Activated CD8-positive, alpha-beta T cell treated with anti-CD3 and anti-CD28 coated beads for 36 hours (primary cell): Measurements from ENCODE around the gene CYS1. TPM values are rescaled to one million over a fixed set of nuclear protein-coding genes. Genes with fewer than 3 reads are reported as not detected.
"Not testable (repeated sequence)": the region's sequence is repeated elsewhere in the genome, so short reads cannot be mapped to it uniquely, and the experiment has no call there.

Source experiments
- ATAC-seq: fragments of 200-7000 bp; cut with Tn5 transposase; one replicate; pipeline ENCODE4 v1.10.0; 2021; ENCODE audit warnings: mild to moderate bottlenecking, moderate library complexity
- CTCF ChIA-PET: fragments of 350-600 bp; sonication (Branson Sonifier 250); formaldehyde crosslinking; loops from one replicate; lab custom pipeline; 2021; ENCODE audit warnings: antibody characterized with exemption; lab: Charles Lee
- POLR2A ChIA-PET: fragments of 350-600 bp; sonication (Branson Sonifier 250); formaldehyde crosslinking; loops from one replicate; lab custom pipeline; 2021; ENCODE audit warnings: antibody characterized with exemption; lab: Charles Lee
- DNase-seq: peaks from one replicate; pipeline ENCODE4 v3.0.0-alpha.2; 2020
- H3K27ac Mint-ChIP-seq: one replicate; pipeline ENCODE4 v1.8.0; 2021; ENCODE audit warnings: mild to moderate bottlenecking, mixed read lengths
- H3K27me3 Mint-ChIP-seq: one replicate; pipeline ENCODE4 v1.8.0; 2021; ENCODE audit warnings: mixed read lengths
- H3K36me3 Mint-ChIP-seq: one replicate; pipeline ENCODE4 v1.8.0; 2021; ENCODE audit warnings: low read depth, mixed read lengths
- H3K4me1 Mint-ChIP-seq: one replicate; pipeline ENCODE4 v1.8.0; 2021; ENCODE audit warnings: low read depth, mixed read lengths
- H3K4me3 Mint-ChIP-seq: one replicate; pipeline ENCODE4 v1.8.0; 2021; ENCODE audit warnings: mild to moderate bottlenecking, moderate library complexity, mixed read lengths
- H3K9me3 Mint-ChIP-seq: one replicate; pipeline ENCODE4 v1.8.0; 2021; ENCODE audit warnings: mixed read lengths
- CTCF ChIP-seq: fragments of 200-600 bp; IDR thresholded peaks from one replicate; pipeline ENCODE4 v1.8.0; 2022; ENCODE audit warnings: antibody characterized with exemption, mild to moderate bottlenecking
- intact Hi-C: fragments of 100-400 bp; cut with micrococcal nuclease; formaldehyde crosslinking; loops from one replicate; pipeline ENCODE4 v1.10.0; 2022
- total RNA-seq, 2 experiments: library from RNA; stranded (reverse); gene quantifications; one replicate each; pipeline ENCODE4 v1.2.3, GENCODE V29; 2021

CYS1 gene
- total RNA-seq, 2 experiments from 2014 or later: 0.11 to 0.32 TPM

GRCh38 chr2:10016802-10017258 lies 63.4 kb downstream of the CYS1 start:
- intact Hi-C loops: no loop called here

DNA sequence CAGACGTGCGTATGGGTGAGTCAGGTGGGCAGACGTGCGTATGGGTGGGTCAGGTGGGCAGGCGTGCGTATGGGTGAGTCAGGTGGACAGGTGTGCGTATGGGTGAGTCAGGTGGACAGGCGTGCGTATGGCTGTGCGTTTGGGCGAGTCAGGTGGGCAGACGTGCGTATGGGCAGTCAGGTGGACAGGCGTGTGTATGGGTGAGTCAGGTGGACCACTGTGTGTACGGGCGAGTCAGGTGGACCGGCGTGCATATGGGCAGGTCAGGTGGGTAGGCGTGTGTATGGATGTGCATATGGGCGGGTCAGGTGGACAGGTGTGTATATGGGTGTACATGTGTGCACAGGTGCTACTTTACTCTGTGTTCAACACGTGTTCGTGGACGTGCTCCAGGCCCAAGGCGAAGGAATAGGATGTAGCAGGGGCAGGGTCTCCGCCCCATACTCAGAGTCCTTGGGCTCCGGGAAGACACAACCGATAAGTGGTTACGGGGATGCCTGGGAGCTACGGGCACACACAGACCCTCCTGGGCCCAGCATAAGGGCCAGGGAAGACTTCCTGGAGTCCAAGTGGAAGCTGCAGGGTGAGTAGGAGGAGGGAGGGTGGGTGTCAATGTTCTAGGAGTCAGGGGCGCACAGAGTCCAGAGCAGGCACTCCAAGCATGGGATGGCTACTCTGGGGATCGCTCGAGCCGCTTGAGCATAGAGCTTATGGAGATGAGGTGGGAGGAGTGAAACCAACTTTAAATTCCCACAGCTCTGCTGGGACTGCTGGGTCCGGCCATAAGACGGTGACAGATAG lies 64.0 kb downstream of the CYS1 start:
- ATAC-seq (no peak), DNase-seq (no peak)
- intact Hi-C loops: no loop called here
- Mint-ChIP-seq H3K4me1 (no peaks in the 10 kb centered on the region), H3K9me3 (peaks cover 4% of the 10 kb centered on the region), H3K27me3 (no peaks in the 10 kb centered on the region), H3K36me3 (no peaks in the 10 kb centered on the region), H3K4me3 (no peak overlapping the region), H3K27ac (no peak overlapping the region)
- ChIA-PET POLR2A (no interaction called here), CTCF (interaction anchor here (0.7 to 1.1 kb wide), 2 partner anchors 32 to 34 kb away, joined by 3 to 4 read pairs; no protein-coding TSS in a partner anchor)
- no peak for TF ChIP-seq CTCF

More at GRCh38 chr2:10016802-10017258, 63.4 kb downstream of the CYS1 start:
- no peak for ATAC-seq
- ChIA-PET POLR2A (no interaction called here), CTCF (interaction anchor here (0.7 to 1.1 kb wide), 2 partner anchors 32 to 33 kb away, joined by 3 to 4 read pairs; no protein-coding TSS in a partner anchor)
- Mint-ChIP-seq H3K4me3 (no peak overlapping the region), H3K9me3 (peaks cover 4% of the 10 kb centered on the region), H3K36me3 (no peaks in the 10 kb centered on the region), H3K27ac (no peak overlapping the region), H3K27me3 (no peaks in the 10 kb centered on the region), H3K4me1 (no peaks in the 10 kb centered on the region)
- no peak for DNase-seq
- no peak for TF ChIP-seq CTCF

- DNase-seq, H3K4me3 Mint-ChIP-seq, H3K27ac Mint-ChIP-seq, H3K9me3 Mint-ChIP-seq, CTCF ChIA-PET, H3K4me1 Mint-ChIP-seq, ATAC-seq, intact Hi-C loops, H3K27me3 Mint-ChIP-seq, POLR2A ChIA-PET, H3K36me3 Mint-ChIP-seq: not testable (repeated sequence)
These were observed 64.7 kb downstream of the CYS1 start for GRCh38 chr2:10015376-10015989.

DNA sequence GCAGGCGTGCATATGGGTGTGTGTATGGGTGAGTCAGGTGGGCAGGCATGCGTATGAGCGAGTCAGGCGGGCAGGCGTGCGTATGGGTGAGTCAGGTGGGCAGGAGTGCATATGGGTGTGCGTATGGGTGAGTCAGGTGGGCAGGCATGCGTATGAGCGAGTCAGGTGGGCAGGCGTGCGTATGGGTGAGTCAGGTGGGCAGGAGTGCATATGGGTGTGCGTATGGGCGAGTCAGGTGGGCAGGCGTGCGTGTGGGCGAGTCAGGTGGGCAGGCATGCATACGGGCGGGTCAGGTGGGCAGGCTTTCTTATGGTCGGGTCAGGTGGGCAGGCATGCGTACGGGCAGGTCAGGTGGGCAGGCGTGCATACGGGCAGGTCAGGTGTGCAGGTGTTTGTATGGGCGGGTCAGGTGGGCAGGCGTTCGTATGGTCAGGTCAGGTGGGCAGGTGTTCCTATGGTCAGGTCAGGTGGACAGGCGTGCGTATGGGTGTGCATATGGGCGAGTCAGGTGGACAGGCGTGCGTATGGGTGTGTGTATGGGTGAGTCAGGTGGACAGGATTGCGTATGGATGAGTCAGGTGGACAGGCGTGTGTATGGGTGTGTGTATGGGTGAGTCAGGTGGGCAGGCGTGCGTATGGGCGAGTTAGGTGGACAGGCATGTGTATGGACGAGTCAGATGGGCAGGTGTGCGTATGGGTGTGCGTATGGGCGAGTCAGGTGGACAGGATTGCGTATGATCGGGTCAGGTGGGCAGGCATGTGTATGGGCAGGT lies 65.6 kb downstream of the CYS1 start:
- ChIA-PET CTCF (no interaction called here), POLR2A (no interaction called here)
- intact Hi-C loops: no loop called here
- no peaks in the 10 kb centered on the region for H3K36me3 Mint-ChIP-seq
- H3K27me3 Mint-ChIP-seq: no peaks in the 10 kb centered on the region
- H3K27ac Mint-ChIP-seq: no peak overlapping the region
- no peak for DNase-seq
- no peaks in the 10 kb centered on the region for H3K4me1 Mint-ChIP-seq
- ATAC-seq: no peak
- H3K4me3 Mint-ChIP-seq: no peak overlapping the region
- peaks cover 4% of the 10 kb centered on the region for H3K9me3 Mint-ChIP-seq
- TF ChIP-seq CTCF: no peak

- H3K27me3 Mint-ChIP-seq, H3K9me3 Mint-ChIP-seq, ATAC-seq, H3K36me3 Mint-ChIP-seq, H3K4me3 Mint-ChIP-seq, H3K4me1 Mint-ChIP-seq, H3K27ac Mint-ChIP-seq, CTCF ChIA-PET, POLR2A ChIA-PET, DNase-seq, intact Hi-C loops: not testable (repeated sequence)
These were observed 66.4 kb downstream of the CYS1 start for GRCh38 chr2:10013651-10014417.
